GM18951 (cell line): ENCODE data around the gene RPS6KA5.
"Not testable (repeated sequence)": the region's sequence is repeated elsewhere in the genome, so short reads cannot be mapped to it uniquely, and the experiment has no call there.

Source experiments
- POLR2A ChIP-seq: IDR thresholded peaks from 4 replicates; pipeline ENCODE4 v1.6.1; 2011; ENCODE audit warnings: mild to moderate bottlenecking; ENCODE audit not compliant: insufficient read length, insufficient read depth; ENCODE audit errors: extremely low read depth
- in situ Hi-C: fragments of 300-500 bp; cut with MboI; formaldehyde crosslinking; loops from one replicate; pipeline ENCODE4 v1.12.0; 2022; ENCODE audit warnings: low sequenced_read_pairs, mixed read lengths, inconsistent platforms; ENCODE audit not compliant: unreplicated experiment

Gene RPS6KA5

DNA sequence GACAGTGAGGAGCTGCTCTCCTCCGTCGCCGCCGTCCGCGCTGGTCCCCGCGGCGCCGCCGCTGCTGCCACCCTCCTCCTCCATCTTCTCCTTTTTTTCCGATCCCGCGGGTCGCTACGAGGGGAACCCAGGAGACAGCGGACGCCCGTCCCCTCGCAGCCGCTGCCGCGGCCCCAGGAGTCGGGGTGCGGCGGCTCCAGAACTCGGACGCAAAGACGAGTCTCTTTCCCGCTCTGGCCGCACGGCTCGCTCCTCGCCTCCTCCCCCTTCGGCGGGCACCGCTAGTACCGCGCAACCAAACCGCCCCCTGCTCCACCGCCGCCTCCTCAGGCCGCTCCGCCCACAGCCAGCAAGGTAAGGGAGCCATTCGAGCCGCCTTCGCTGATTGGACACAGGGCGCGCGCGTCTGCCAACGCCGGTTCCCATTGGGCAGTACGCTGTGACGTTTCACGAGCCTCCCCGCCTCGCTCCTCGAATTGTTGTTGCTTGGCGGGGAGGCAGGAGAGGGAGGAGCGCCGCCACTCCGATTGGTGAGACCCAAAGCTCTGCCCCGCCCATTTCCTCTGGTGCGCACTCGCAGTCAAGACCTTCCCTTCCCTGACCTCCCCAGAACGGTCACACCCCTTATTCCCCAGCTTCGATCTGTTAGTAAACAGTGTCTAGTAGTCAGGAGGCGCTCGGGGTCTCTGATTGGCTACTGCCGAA lies at the start of gene RPS6KA5:
Gene RPS6KA5 (minus strand): TSS at position 291 of the 705 bp plus-strand sequence. CDS start 207 bp downstream, at position 84.
- in situ Hi-C loops: no loop called here
- TF ChIP-seq POLR2A: peak; percentile 53

DNA sequence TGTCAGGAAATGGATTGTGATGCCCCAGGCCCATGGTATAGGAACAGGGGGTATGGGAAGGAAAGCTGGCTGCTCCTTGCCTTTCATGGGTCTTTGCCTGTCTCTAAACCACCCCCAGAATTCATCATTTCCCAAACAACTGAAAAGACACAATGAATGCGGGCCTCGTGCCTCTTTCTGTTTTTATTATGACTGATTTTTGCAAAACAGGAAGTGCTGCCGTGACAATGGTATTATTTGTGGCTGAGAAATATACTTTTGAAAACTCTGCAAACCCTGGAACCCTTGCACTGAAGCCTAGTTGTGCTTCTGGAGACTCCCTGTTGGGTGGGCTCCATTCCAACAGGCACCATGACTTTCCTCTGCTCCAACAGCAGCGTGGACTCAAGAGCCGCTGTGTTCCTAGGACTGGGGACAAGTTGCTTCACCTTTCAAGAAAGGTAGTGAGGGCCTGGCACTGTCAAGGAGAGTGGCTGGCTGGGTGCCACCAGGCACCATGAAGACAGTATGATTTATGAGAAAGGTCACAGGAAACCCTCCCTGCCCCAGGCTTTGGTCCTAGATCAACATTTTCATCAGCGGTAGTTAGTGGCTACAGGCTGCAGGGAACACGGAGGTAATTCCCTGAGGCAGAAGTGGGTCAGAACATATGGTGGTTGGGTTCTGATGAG lies 48.6 kb upstream of the RPS6KA5 start:
- TF ChIP-seq POLR2A: no peak
- in situ Hi-C loops: no loop called here

DNA sequence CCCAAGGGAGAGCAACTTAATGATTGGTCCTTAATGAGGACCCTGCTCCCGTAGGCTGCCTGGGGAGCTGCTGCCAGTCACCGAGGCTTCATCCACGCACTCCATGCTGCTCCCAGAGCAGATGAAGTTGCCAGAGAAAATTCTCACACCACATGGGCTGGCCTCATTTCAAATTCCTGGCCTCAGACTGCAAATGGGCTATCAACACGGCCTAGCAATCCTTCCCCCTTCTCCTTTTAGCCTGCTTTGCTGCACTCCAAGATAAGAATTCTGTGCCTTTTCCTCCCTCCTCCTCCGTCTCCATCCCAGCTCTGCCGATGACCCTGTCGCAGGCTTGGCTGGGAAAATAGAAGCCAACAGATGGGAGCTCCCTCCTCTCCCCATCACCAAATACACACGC lies 42.7 kb upstream of the RPS6KA5 start:
- TF ChIP-seq POLR2A: no peak
- in situ Hi-C loops: no loop called here

DNA sequence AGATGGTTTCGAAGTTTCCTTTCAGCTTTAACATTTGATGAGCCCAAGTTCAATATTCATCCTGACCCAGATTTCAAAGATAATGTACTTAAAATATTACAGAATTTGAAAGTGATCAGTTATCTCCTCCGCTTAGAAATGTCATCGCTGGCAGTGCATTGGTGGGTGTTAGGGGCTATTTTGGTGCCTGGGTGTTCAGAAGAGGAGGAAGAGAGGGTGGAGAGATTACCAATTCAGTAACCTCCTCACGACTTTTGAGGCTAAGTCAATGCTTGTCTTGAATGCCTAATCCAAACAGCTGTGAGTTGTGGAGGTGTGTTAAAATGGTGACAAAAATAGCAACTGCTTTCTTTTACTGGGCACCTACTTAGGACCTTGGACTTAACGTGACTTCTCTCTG lies 39.7 kb upstream of the RPS6KA5 start:
- TF ChIP-seq POLR2A: no peak
- in situ Hi-C loops: no loop called here

DNA sequence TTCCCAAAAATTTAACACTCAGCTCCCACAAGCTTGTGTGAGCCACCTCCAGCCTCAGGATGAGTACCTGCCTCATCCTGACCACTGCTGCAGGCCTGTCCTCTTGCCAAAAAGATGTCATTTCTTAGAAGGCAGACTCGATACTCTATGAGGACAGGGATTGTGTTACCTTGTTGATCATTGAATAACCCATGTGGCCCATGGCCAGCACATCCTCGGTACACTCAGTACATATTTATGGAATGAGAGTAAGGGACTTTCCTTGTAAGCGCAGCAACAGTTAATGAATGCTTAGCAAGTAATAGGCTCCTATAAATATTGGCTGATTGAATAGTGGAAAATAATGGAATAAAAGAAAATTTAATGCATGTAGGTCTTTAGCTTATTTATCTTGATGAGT lies 38.1 kb upstream of the RPS6KA5 start:
- no peak for TF ChIP-seq POLR2A
- in situ Hi-C loops: no loop called here

DNA sequence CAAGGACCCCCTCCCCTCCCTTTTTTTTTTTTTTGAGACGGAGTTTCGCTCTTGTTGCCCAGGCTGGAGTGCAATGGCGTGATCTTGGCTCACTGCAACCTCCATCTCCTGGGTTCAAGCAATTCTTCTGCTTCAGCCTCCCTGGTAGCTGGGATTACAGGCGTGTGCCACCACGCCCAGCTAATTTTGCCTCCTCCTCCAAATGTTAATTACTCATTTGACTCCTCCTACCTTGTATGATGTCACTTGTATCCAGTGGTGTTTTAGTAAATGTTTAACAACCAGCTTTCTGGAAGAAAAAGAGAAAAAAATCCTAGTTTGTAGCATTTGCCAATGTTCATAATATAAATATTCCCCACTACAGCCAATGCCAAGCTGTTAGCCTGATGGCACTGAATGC lies 37.2 kb upstream of the RPS6KA5 start:
- in situ Hi-C loops: not testable (repeated sequence)

DNA sequence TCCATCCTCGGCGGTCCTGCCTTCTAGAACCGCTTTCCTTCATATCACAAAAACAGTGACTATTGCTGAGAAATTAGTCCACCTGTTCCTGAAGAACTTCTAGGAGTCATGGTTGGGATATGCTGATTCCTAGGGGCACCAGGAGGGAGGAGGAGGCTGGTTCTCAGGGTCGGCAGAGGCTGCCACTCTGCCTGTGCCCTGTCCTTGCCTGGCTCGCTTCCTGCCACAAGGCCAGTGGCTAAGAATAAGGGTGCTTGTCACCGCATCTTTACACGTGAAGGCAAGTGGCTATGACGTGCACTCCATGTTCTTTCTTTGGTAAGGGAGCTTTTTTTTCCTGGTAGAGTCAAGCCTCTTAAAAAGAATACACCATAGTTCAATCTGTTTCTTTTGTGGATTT lies 34.7 kb upstream of the RPS6KA5 start:
- TF ChIP-seq POLR2A: no peak
- in situ Hi-C loops: no loop called here

DNA sequence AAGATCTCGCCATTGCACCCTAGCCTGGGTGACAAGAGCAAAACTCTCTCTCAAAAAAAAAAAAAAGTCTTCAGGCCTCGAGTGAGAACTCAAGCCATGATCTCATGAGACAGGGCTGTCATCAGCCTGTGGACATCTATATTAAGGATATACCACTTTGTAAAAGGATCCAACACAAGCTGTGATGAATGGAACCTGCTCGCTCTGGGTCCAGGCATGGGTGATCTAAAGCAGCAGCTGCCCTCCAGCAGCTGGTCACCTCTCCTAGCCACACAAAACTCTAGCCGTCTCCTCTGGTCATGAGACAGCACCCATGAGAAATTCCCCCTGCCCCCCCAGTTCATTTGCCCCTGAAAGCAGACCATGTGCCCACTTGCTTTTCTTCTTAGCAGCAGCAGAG lies 34.3 kb upstream of the RPS6KA5 start:
- in situ Hi-C loops: no loop called here
- TF ChIP-seq POLR2A: no peak

DNA sequence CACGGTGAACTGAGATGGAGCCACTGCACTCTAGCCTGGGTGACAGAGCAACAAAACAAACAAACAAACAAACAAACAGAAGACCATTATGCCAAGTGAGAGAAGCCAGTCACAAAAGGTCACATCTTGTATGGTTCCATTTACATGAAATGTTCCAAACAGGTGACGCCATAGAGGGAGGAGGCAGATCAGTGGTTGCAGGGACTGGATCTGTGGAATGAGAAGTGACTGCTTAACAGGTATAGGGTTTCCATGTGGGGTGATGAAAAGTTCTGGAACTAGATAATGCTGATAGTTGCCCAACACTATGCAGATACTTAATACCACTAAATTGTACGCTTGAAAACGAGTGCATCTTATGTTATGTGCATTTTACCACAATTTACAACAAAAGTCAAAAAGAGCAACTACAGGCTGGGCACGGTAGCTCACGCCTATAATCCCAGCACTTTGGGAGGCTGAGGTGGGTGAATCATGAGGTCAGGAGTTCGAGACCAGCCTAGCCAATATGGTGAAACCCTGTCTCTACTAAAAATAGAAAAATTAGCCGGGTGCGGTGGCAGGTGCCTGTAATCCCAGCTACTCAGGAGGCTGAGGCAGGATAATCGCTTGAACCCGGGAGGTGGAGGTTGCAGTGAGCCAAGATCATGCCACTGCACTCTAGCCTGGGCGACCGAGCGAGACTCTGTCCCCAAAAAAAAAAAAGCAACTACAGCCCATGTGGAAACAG lies 33.5 kb upstream of the RPS6KA5 start:
- in situ Hi-C loops: not testable (repeated sequence)

DNA sequence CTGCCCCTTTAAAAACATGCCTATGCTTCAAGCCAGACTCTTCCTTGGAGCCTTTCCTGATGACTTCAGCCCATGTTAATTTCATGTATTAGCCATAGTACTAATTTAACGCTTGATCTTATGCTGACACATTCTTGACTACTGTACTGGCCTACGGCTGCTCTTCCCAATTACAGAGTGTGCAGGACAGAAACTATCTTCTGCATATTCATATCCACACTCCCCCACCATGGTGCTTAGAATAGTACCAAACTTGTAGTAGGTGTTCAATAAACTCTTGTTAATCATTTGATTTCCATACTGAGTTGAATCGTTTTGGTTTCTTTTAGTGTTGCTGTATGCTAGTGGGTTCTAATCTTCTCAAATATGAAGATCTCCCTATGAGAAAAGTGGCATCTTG lies 31.6 kb upstream of the RPS6KA5 start:
- in situ Hi-C loops: no loop called here
- no peak for TF ChIP-seq POLR2A

DNA sequence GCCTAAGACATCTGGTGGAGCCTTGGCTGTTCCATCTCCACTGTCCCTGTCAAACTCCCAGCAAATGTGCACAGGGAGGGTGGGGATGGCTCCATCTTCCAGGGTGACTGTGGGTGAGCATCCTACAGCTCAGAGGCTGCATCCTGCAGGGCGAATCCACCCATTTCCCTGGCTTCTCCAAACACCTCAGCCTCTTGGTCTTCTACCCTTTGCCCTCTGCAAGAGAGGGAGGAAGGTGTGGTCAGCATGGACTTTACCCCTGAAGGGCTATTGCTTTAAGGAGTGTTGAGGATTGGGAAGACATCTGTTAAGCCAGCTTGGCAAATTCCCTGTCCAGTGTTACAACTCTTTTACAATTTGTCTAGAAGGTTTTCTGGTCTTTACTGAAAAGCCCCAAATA lies 30.3 kb upstream of the RPS6KA5 start:
- in situ Hi-C loops: no loop called here

DNA sequence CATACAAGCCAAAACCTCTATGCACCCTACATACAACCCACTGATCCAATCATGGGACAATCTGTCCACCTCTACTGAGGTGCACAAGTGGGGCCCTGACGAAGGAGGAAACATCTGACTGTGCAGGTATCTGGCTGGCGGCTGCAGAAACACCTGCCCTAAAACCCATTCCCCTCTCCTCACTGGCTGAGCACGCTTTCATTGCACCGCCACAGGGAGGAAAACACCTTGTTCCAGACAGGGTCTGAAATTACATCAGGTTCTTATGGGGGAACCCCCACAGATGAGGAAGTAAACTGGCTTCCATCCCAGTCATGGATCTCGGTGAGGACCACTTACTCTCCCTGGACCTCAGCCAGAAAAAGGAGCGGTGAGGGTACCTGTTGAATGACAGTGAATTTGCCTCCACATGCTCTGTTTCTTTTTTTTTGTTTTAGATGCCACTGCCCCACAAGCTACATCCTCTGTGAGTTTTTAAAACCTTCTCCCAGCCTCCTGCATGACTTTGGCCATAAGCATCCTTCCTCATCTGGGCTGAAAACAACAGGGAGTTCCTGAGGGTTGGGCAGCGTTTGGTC lies 29.6 kb upstream of the RPS6KA5 start:
- no peak for TF ChIP-seq POLR2A
- in situ Hi-C loops: no loop called here

More for the DNA sequence above, 30.3 kb upstream of the RPS6KA5 start:
- no peak for TF ChIP-seq POLR2A

DNA sequence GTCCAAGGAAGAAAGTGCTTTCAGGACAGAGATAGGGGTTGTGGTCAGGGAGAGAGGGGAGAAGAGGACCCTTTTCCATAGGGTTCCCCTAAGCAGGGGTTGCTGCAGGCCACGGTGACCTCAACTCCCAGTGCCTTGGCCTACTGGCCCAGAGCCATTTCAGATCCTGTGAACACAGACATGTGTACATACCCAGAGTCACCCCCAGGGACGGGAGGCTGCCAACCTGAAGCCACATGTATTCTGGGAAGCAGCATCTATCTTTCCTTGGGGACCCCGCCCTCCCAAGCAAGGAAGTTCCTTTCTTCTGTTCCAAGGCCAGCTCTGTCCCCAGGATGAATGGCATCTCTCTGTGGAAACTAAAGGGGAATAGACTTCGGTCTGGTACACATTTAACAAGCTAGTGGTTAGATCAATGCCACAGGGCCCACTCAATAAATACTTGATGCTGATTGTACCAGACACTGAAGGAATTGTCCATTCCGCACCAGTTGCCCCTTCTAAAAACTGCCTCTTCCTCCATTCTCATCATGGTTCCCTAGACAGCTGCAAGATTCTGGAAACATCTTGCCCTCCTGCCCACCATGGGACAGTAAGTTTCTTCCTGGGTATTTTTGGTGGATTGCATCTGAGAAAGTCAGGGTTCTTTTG lies 28.3 kb upstream of the RPS6KA5 start:
- in situ Hi-C loops: no loop called here
- no peak for TF ChIP-seq POLR2A

DNA sequence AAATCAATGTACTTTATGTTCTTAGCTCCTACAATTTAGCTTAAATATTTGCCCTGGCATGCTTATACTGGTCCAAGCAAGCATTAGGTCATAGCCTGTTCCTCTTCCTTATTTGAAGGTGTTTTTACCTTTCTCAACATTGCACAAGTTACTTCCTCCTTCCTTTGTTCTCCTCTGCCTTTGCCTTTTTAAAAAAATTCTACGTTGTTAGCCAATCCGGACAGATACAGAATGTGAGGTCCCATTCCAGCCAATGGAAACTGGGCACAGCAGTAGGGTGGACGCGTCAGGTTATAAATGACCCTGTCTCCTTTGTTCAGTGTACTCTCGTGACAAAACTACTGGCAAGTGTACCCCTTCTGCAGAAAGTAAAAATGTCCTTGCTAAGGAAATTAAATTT lies 27.0 kb upstream of the RPS6KA5 start:
- in situ Hi-C loops: not testable (repeated sequence)
